IPS DF 19.7 (cell line): Measurements from ENCODE around the gene ZSWIM4.

Experiments
- DNase-seq: peaks from one replicate; pipeline ENCODE4 v3.0.0-alpha.2; 2013; ENCODE audit warnings: low read depth, low spot score

Gene ZSWIM4

GRCh38 chr19:13872695-13873389, 77.6 kb downstream of the ZSWIM4 start:
- no peak for DNase-seq

GRCh38 chr19:13873834-13874515, 78.7 kb downstream of the ZSWIM4 start:
- DNase-seq = no peak

- no peak for DNase-seq
Measured at GRCh38 chr19:13875824-13876223, 80.6 kb downstream of the ZSWIM4 start.

GRCh38 chr19:13876834-13877233, 81.6 kb downstream of the ZSWIM4 start, which contains the start of gene NANOS3:
TSS of gene NANOS3 (plus strand) at chr19:13877134. CDS start at chr19:13877249, 115 bp downstream.
- DNase-seq = no peak

GRCh38 chr19:13877303-13877702, 82.1 kb downstream of the ZSWIM4 start:
- DNase-seq = no peak

- DNase-seq = no peak
Measured at GRCh38 chr19:13880059-13881043, 85.1 kb downstream of the ZSWIM4 start.

- DNase-seq = no peak
Measured at GRCh38 chr19:13881251-13881691, 86.0 kb downstream of the ZSWIM4 start.
